NT2/D1 (cell line): Measurements from ENCODE around the gene AEBP2.

ENCODE experiments used
- SUZ12 ChIP-seq: IDR thresholded peaks from 2 replicates; pipeline ENCODE4 v1.6.1; 2011; ENCODE audit not compliant: insufficient read length, insufficient read depth; ENCODE audit errors: extremely low read depth
- YY1 ChIP-seq: IDR thresholded peaks from 2 replicates; pipeline ENCODE4 v1.6.1; 2011; ENCODE audit not compliant: insufficient read length, insufficient read depth
- ZNF274 ChIP-seq: IDR thresholded peaks from 2 replicates; pipeline ENCODE4 v1.6.1; 2011; ENCODE audit warnings: mild to moderate bottlenecking, low read depth, low read length

GRCh38 chr12:19482551-19483109 lies 43.3 kb downstream of the AEBP2 start:
- no peak for TF ChIP-seq ZNF274
- TF ChIP-seq SUZ12: no peak
- TF ChIP-seq YY1: no peak
